Upper lobe of right lung (tissue), 1 donor: ENCODE measurements around the gene RFT1. TPM values are rescaled to one million over a fixed set of nuclear protein-coding genes. Genes with fewer than 3 reads are reported as not detected.

Experiments used
- ATAC-seq: fragments of 200-7000 bp; cut with Tn5 transposase; one replicate; pipeline ENCODE4 v1.9.1; 2020; ENCODE audit warnings: mild to moderate bottlenecking, moderate library complexity
- DNase-seq: peaks from one replicate; pipeline ENCODE4 v3.0.0-alpha.2; 2020
- H3K27ac ChIP-seq: fragments of 200-600 bp; one replicate; pipeline ENCODE4 v1.8.0; 2022
- H3K27me3 ChIP-seq: fragments of 200-600 bp; one replicate; pipeline ENCODE4 v1.8.0; 2022; ENCODE audit warnings: mild to moderate bottlenecking
- H3K36me3 ChIP-seq: fragments of 200-600 bp; one replicate; pipeline ENCODE4 v1.8.0; 2022
- H3K4me1 ChIP-seq: fragments of 200-600 bp; one replicate; pipeline ENCODE4 v1.8.0; 2022
- H3K4me3 ChIP-seq: fragments of 200-600 bp; one replicate; pipeline ENCODE4 v1.8.0; 2022; ENCODE audit warnings: mild to moderate bottlenecking
- H3K9me3 ChIP-seq: fragments of 200-600 bp; one replicate; pipeline ENCODE4 v1.8.0; 2022
- CTCF ChIP-seq: fragments of 200-600 bp; IDR thresholded peaks from one replicate; pipeline ENCODE4 v1.8.0; 2022; ENCODE audit warnings: antibody characterized with exemption
- intact Hi-C: fragments of 100-400 bp; cut with DNase I; formaldehyde crosslinking; loops from one replicate; pipeline ENCODE4 v1.11.0; 2022
- total RNA-seq: library from RNA; stranded (reverse); fragmentation: NEBNext Ultra II Directional; extraction: Animal tissue kit (Norgen Biotek cat#: 25700); gene quantifications from one replicate; pipeline ENCODE4 v1.2.1, GENCODE V29; 2021
- donor health status: DM: no; HTN: yes; CAD: no; lungs with severe emphysema.

Gene RFT1
- total RNA-seq, 1 donor from 2014 or later = 20.6 TPM

GRCh38 chr3:53044711-53045517, 85.3 kb downstream of the RFT1 start:
- peak; percentile 83 for DNase-seq
- intact Hi-C loops = no loop called here
- Histone ChIP-seq H3K27me3 (no peaks in the 10 kb centered on the region), H3K9me3 (no peaks in the 10 kb centered on the region), H3K27ac (peak overlapping the region; percentile 86), H3K4me1 (peaks cover 9% of the 10 kb centered on the region), H3K36me3 (no peaks in the 10 kb centered on the region), H3K4me3 (peak overlapping the region; percentile 66)
- no peak for TF ChIP-seq CTCF
- peak; percentile 74 for ATAC-seq

DNA sequence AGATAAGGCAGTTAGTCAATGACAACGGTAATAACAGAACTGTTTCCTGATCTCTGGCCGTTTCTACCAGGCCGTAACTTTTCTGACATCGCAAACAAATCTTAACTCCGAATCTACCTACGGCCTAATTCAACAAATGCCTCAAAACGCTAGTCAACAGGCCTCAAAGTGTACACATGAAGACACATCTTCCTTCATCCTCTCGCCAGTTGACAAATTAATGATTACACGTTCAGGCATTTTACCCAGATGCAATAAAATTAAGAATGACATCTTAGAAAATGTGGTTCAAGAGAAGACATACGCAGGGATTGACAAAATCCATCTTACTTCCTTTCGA, 85.9 kb downstream of the RFT1 start:
- DNase-seq (no peak), ATAC-seq (no peak)
- Histone ChIP-seq H3K9me3 (no peaks in the 10 kb centered on the region), H3K36me3 (no peaks in the 10 kb centered on the region), H3K4me3 (peak overlapping the region; percentile 66), H3K4me1 (peaks cover 9% of the 10 kb centered on the region), H3K27me3 (no peaks in the 10 kb centered on the region), H3K27ac (peak overlapping the region; percentile 86)
- intact Hi-C loops = no loop called here
- TF ChIP-seq CTCF = no peak

DNA sequence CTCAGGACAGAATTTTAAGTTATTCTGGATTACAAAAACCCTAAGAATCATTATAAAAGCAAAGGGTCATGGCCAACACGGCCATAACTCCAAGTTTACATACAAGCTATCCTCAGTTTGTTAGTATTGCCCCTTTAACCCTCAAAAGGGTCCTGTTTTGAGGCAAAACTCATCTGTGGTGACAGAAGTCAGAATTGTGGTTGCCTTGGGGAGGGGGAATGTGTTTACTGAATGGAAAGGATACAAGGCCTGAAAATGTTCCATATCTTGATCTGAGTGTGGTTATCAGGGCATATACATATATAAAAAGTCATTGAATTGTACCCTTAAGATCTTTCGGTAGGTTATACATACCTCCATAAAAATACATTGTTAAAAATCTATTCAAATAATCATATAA, 86.5 kb downstream of the RFT1 start:
- H3K27ac ChIP-seq = no peak overlapping the region
- TF ChIP-seq CTCF = no peak
- H3K27me3 ChIP-seq = no peaks in the 10 kb centered on the region
- H3K36me3 ChIP-seq = no peaks in the 10 kb centered on the region
- DNase-seq (no peak), ATAC-seq (no peak)
- H3K9me3 ChIP-seq = no peaks in the 10 kb centered on the region
- H3K4me1 ChIP-seq = peaks cover 9% of the 10 kb centered on the region
- H3K4me3 ChIP-seq = no peak overlapping the region
- intact Hi-C loops = no loop called here

- ATAC-seq = no peak
These were observed 87.6 kb downstream of the RFT1 start for GRCh38 chr3:53042651-53043050.

GRCh38 chr3:53040351-53040820, 89.8 kb downstream of the RFT1 start:
- Histone ChIP-seq H3K27me3 (no peaks in the 10 kb centered on the region), H3K27ac (no peak overlapping the region), H3K36me3 (no peaks in the 10 kb centered on the region), H3K4me1 (peaks cover 14% of the 10 kb centered on the region), H3K9me3 (no peaks in the 10 kb centered on the region), H3K4me3 (no peak overlapping the region)
- peak; percentile 14 for ATAC-seq
- intact Hi-C loops = no loop called here
- TF ChIP-seq CTCF = no peak
- DNase-seq = no peak

More at GRCh38 chr3:53042651-53043050, 87.6 kb downstream of the RFT1 start:
- intact Hi-C loops = no loop called here
- H3K4me1 ChIP-seq = peaks cover 9% of the 10 kb centered on the region
- no peak for DNase-seq
- no peaks in the 10 kb centered on the region for H3K27me3 ChIP-seq
- no peak for TF ChIP-seq CTCF
- no peaks in the 10 kb centered on the region for H3K9me3 ChIP-seq
- H3K27ac ChIP-seq = no peak overlapping the region
- no peak overlapping the region for H3K4me3 ChIP-seq
- H3K36me3 ChIP-seq = no peaks in the 10 kb centered on the region
